SH-SY5Y (cell line): ENCODE results near the gene TM9SF4.

Experiments
- GATA2 ChIP-seq: IDR thresholded peaks from 2 replicates; pipeline ENCODE4 v1.6.1; 2011; ENCODE audit warnings: mild to moderate bottlenecking, low read depth, low read length
- GATA3 ChIP-seq: IDR thresholded peaks from 2 replicates; pipeline ENCODE4 v1.6.1; 2011; ENCODE audit warnings: low read depth, mild to moderate bottlenecking, low read length, moderate library complexity

GRCh38 chr20:32160341-32160740 is 50.8 kb downstream of the TM9SF4 start:
- TF ChIP-seq GATA3 (no peak), GATA2 (no peak)
